ENCODE measurements around the gene ADAMTS8.

GRCh38 chr11:130426223-130426836, 2.1 kb downstream of the ADAMTS8 start:
- TF ChIP-seq CTCF (IDR thresholded peaks at IDR 0.05) (no peak), POLR2AphosphoS5 (IDR thresholded peaks at IDR 0.05; ENCODE audit: insufficient read depth in 1 of 2, low read depth in 1 of 2) (no peak), POLR2A (IDR thresholded peaks at IDR 0.05) (no peak)

Measured in vagina (tissue), 2 donors.